GM23338 (cell line): ENCODE measurements around the gene DNAH8. TPM values are rescaled to one million over a fixed set of nuclear protein-coding genes. Genes with fewer than 3 reads are reported as not detected.

ENCODE experiments used
- ATAC-seq: fragments of 200-7000 bp; cut with Tn5 transposase; 3 replicates; pipeline ENCODE4 v1.9.1; 2020
- DNase-seq: peaks from one replicate; pipeline ENCODE4 v3.0.0-alpha.2; 2015; ENCODE audit warnings: low spot score
- H2AFZ ChIP-seq: fragments of 200-600 bp; sonication (generic); 2 replicates; pipeline ENCODE4 v1.8.0; 2016; ENCODE audit warnings: antibody characterized with exemption, mild to moderate bottlenecking, moderate library complexity
- H3F3A ChIP-seq: fragments of 200-600 bp; sonication (generic); replicated peaks from 2 replicates; pipeline ENCODE4 v1.8.0; 2017; ENCODE audit warnings: antibody characterized with exemption, mixed run types, low read depth
- H3K27ac ChIP-seq: fragments of 200-600 bp; sonication (generic); 2 replicates; pipeline ENCODE4 v1.6.1; 2016; ENCODE audit warnings: low read depth
- H3K27me3 ChIP-seq: fragments of 200-600 bp; sonication (generic); 2 replicates; pipeline ENCODE4 v1.8.0; 2016; ENCODE audit warnings: mild to moderate bottlenecking, mixed run types, moderate library complexity; ENCODE audit not compliant: insufficient read depth
- H3K36me3 ChIP-seq: fragments of 200-600 bp; sonication (generic); 2 replicates; pipeline ENCODE4 v1.8.0; 2016; ENCODE audit warnings: mild to moderate bottlenecking; ENCODE audit not compliant: insufficient read depth
- H3K4me1 ChIP-seq: fragments of 200-600 bp; sonication (generic); 2 replicates; pipeline ENCODE4 v1.8.0; 2016; ENCODE audit warnings: mild to moderate bottlenecking, moderate library complexity; ENCODE audit not compliant: insufficient read depth
- H3K4me2 ChIP-seq: fragments of 200-600 bp; sonication (generic); 2 replicates; pipeline ENCODE4 v1.7.1; 2017; ENCODE audit warnings: mixed run types
- H3K4me3 ChIP-seq: fragments of 200-600 bp; sonication (generic); 2 replicates; pipeline ENCODE4 v1.6.1; 2016; ENCODE audit warnings: mixed run types
- H3K79me2 ChIP-seq: fragments of 200-600 bp; sonication (generic); replicated peaks from 2 replicates; pipeline ENCODE4 v1.8.0; 2017; ENCODE audit warnings: mild to moderate bottlenecking; ENCODE audit not compliant: insufficient read depth
- H3K9me2 ChIP-seq: fragments of 200-600 bp; sonication (generic); 2 replicates; pipeline ENCODE4 v1.8.0; 2017; ENCODE audit not compliant: insufficient read depth
- H4K20me1 ChIP-seq: fragments of 200-600 bp; sonication (generic); replicated peaks from 2 replicates; pipeline ENCODE4 v1.8.0; 2017; ENCODE audit warnings: mild to moderate bottlenecking; ENCODE audit not compliant: insufficient read depth
- H3K27ac Mint-ChIP-seq: 2 replicates; pipeline ENCODE4 v1.8.0; 2020; ENCODE audit warnings: inconsistent platforms, mild to moderate bottlenecking, moderate library complexity, mixed read lengths
- H3K27me3 Mint-ChIP-seq: 3 replicates; pipeline ENCODE4 v1.8.0; 2022; ENCODE audit warnings: low read depth, mild to moderate bottlenecking, moderate library complexity, mixed read lengths, inconsistent platforms; ENCODE audit not compliant: insufficient read depth, poor library complexity
- H3K36me3 Mint-ChIP-seq: 3 replicates; pipeline ENCODE4 v1.8.0; 2021; ENCODE audit warnings: low read depth, mild to moderate bottlenecking, inconsistent platforms, moderate library complexity, mixed read lengths
- H3K4me1 Mint-ChIP-seq: 3 replicates; pipeline ENCODE4 v1.8.0; 2020; ENCODE audit warnings: mild to moderate bottlenecking, inconsistent platforms, mixed read lengths
- H3K4me3 Mint-ChIP-seq: 3 replicates; pipeline ENCODE4 v1.8.0; 2021; ENCODE audit warnings: moderate library complexity, mild to moderate bottlenecking, inconsistent platforms, mixed read lengths
- H3K9me3 Mint-ChIP-seq: 3 replicates; pipeline ENCODE4 v1.8.0; 2020; ENCODE audit warnings: moderate library complexity, mild to moderate bottlenecking, inconsistent platforms, mixed read lengths
- CREB1 ChIP-seq: fragments of 250-450 bp; sonication (Bioruptor Pico); IDR thresholded peaks from 2 replicates; pipeline ENCODE4 v1.5.0; 2020; ENCODE audit warnings: low read depth, mild to moderate bottlenecking, moderate library complexity
- EZH2 ChIP-seq: fragments of 200-600 bp; sonication (generic); IDR thresholded peaks from one replicate; pipeline ENCODE4 v1.8.0; 2017; ENCODE audit warnings: antibody characterized with exemption, mild to moderate bottlenecking, low read depth; ENCODE audit not compliant: unreplicated experiment
- EZH2phosphoT487 ChIP-seq: fragments of 200-600 bp; sonication (generic); IDR thresholded peaks from one replicate; pipeline ENCODE4 v1.8.1; 2018; ENCODE audit warnings: antibody characterized with exemption; ENCODE audit not compliant: unreplicated experiment
- JUNB ChIP-seq: IDR thresholded peaks from one replicate; pipeline ENCODE4 v1.6.1; 2016; ENCODE audit warnings: antibody characterized with exemption; ENCODE audit not compliant: unreplicated experiment
- NANOG ChIP-seq: IDR thresholded peaks from 2 replicates; pipeline ENCODE4 v1.6.1; 2016; ENCODE audit warnings: antibody characterized with exemption, borderline replicate concordance
- POLR2AphosphoS5 ChIP-seq: IDR thresholded peaks from 2 replicates; pipeline ENCODE4 v1.6.1; 2016; ENCODE audit warnings: antibody characterized with exemption, low read depth
- STAT1 ChIP-seq: IDR thresholded peaks from one replicate; pipeline ENCODE4 v1.6.1; 2016; ENCODE audit warnings: antibody characterized with exemption; ENCODE audit not compliant: unreplicated experiment
- ZNF331 ChIP-seq: fragments of 250-450 bp; sonication (Bioruptor Pico); IDR thresholded peaks from 2 replicates; pipeline ENCODE4 v1.5.0; 2020; ENCODE audit warnings: low read depth, mild to moderate bottlenecking, moderate library complexity
- polyA plus RNA-seq: library from polyadenylated mRNA; unstranded; fragments of >200 nt; fragmentation: Nextera tagmentation; extraction: Ambion mirVana; gene quantifications from 2 replicates; pipeline ENCODE4 v1.2.1, GENCODE V29; 2016
- total RNA-seq: library from RNA; depleted of rRNA; stranded (reverse); fragments of >200 nt; shearing (Covaris generic); gene quantifications from 2 replicates; pipeline ENCODE4 v1.2.3, GENCODE V29; 2014
- TF ChIP-seq, protein P1 (sequence below), 2 experiments: fragments of 200-600 bp in 1 of 2; sonication (generic) in 1 of 2; conservative IDR thresholded peaks; 2 replicates each; pipeline versions ENCODE4 v1.5.1 to v1.6.1; 2016 to 2017; ENCODE audit warnings: antibody characterized with exemption in 2 of 2, low read depth in 2 of 2, mild to moderate bottlenecking in 2 of 2, moderate library complexity in 1 of 2
- TF ChIP-seq, protein P2 (sequence below): IDR thresholded peaks from 2 replicates; pipeline ENCODE4 v1.6.1; 2016; ENCODE audit warnings: antibody characterized with exemption
- TF ChIP-seq, protein P3 (sequence below): IDR thresholded peaks from one replicate; pipeline ENCODE4 v1.6.1; 2018; ENCODE audit warnings: antibody characterized with exemption; ENCODE audit not compliant: unreplicated experiment
- TF ChIP-seq, protein P4 (sequence below): fragments of 250-450 bp; sonication (Bioruptor Pico); IDR thresholded peaks from 2 replicates; pipeline ENCODE4 v1.5.0; 2020; ENCODE audit warnings: mild to moderate bottlenecking, moderate library complexity

Gene DNAH8
- total and polyA plus RNA-seq, 2 experiments from 2014 or later: 0.02 TPM; not detected in 1

DNA sequence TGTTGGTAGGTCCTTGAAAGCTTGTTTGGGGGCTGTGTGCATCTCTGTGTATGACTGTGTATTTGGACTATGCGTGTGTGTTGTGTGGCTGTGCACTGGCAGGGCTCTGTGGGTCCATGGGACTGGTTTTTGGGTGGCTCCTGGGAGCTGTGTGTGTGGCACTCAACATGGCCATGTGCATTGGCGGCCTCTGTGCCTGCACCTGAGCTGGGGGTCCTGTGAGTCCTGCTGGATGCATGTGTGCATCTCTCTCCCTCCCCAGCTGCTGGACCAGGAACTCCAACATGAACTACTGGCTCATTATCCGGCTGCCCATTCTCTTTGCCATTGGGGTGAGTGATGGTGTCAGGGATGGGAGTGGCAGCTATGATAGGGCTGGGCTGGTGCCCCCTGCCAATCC is 363.6 kb downstream of the DNAH8 start (continued):
- TF ChIP-seq, protein P1, sequence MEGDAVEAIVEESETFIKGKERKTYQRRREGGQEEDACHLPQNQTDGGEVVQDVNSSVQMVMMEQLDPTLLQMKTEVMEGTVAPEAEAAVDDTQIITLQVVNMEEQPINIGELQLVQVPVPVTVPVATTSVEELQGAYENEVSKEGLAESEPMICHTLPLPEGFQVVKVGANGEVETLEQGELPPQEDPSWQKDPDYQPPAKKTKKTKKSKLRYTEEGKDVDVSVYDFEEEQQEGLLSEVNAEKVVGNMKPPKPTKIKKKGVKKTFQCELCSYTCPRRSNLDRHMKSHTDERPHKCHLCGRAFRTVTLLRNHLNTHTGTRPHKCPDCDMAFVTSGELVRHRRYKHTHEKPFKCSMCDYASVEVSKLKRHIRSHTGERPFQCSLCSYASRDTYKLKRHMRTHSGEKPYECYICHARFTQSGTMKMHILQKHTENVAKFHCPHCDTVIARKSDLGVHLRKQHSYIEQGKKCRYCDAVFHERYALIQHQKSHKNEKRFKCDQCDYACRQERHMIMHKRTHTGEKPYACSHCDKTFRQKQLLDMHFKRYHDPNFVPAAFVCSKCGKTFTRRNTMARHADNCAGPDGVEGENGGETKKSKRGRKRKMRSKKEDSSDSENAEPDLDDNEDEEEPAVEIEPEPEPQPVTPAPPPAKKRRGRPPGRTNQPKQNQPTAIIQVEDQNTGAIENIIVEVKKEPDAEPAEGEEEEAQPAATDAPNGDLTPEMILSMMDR (conservative IDR thresholded peaks at IDR 0.05; ENCODE audit: low read depth in 2 of 2): no peak
- TF ChIP-seq STAT1: no peak
- TF ChIP-seq JUNB: no peak
- no peak for TF ChIP-seq EZH2
- TF ChIP-seq, protein P2, sequence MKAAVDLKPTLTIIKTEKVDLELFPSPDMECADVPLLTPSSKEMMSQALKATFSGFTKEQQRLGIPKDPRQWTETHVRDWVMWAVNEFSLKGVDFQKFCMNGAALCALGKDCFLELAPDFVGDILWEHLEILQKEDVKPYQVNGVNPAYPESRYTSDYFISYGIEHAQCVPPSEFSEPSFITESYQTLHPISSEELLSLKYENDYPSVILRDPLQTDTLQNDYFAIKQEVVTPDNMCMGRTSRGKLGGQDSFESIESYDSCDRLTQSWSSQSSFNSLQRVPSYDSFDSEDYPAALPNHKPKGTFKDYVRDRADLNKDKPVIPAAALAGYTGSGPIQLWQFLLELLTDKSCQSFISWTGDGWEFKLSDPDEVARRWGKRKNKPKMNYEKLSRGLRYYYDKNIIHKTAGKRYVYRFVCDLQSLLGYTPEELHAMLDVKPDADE: no peak
- TF ChIP-seq EZH2phosphoT487: no peak
- no peak for TF ChIP-seq CREB1 (CRISPR knock-in tag)
- TF ChIP-seq NANOG: no peak
- TF ChIP-seq, protein P3, sequence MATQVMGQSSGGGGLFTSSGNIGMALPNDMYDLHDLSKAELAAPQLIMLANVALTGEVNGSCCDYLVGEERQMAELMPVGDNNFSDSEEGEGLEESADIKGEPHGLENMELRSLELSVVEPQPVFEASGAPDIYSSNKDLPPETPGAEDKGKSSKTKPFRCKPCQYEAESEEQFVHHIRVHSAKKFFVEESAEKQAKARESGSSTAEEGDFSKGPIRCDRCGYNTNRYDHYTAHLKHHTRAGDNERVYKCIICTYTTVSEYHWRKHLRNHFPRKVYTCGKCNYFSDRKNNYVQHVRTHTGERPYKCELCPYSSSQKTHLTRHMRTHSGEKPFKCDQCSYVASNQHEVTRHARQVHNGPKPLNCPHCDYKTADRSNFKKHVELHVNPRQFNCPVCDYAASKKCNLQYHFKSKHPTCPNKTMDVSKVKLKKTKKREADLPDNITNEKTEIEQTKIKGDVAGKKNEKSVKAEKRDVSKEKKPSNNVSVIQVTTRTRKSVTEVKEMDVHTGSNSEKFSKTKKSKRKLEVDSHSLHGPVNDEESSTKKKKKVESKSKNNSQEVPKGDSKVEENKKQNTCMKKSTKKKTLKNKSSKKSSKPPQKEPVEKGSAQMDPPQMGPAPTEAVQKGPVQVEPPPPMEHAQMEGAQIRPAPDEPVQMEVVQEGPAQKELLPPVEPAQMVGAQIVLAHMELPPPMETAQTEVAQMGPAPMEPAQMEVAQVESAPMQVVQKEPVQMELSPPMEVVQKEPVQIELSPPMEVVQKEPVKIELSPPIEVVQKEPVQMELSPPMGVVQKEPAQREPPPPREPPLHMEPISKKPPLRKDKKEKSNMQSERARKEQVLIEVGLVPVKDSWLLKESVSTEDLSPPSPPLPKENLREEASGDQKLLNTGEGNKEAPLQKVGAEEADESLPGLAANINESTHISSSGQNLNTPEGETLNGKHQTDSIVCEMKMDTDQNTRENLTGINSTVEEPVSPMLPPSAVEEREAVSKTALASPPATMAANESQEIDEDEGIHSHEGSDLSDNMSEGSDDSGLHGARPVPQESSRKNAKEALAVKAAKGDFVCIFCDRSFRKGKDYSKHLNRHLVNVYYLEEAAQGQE: no peak
- TF ChIP-seq POLR2AphosphoS5: no peak
- TF ChIP-seq ZNF331 (CRISPR knock-in tag): no peak

DNA sequence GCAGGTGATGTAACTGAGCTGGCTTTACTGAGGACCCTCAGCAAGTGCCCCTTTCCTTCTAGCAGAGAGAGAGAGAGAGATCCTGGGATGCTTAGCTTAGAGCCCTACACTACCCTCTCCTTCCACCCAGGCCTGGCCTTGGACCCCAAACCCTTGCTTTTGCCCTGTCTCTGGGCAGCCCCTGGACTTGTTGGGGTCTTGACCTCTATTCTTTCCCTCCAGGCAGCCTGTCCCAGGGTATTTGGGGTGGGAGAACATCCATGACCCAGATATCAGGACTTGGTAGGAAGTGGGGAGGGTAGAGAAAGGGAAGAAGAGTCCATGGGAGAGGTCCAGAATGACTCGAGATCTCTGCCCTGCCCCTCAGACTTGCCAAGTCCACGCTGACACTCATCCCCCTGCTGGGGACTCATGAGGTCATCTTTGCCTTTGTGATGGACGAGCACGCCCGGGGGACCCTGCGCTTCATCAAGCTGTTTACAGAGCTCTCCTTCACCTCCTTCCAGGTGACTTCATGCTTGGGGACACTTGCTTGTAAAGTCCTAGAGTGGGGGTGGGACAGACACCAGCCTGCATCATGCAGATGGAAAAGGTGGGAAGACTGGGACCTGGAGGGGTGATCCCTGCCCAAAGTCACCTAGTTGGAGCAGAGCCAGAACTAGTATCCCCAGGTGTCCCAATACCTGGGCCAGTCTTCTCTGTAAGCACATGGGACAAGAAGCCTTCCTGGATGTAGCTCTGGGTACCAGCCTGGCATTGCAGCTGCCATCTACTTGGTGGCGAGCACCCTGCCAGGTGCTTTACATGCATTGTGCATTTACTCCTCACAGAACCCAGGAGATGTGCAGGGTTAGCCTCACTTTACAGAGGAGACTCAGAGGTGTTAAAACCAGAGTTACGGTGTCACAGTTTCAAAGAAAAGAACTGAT is 364.4 kb downstream of the DNAH8 start:
- Histone ChIP-seq H3K4me1 (no peaks in the 10 kb centered on the region; the same call in 1 of the 2 replicates), H3K79me2 (no peaks in the 10 kb centered on the region), H3K36me3 (no peaks in the 10 kb centered on the region), H3K27ac (no peak overlapping the region), H3F3A (no peaks in the 10 kb centered on the region), H4K20me1 (no peaks in the 10 kb centered on the region), H3K4me3 (no peak overlapping the region), H3K27me3 (no peaks in the 10 kb centered on the region), H2AFZ (no peak overlapping the region), H3K4me2 (no peak overlapping the region), H3K9me2 (no peaks in the 10 kb centered on the region)
- no peak overlapping the region for H3K4me3 Mint-ChIP-seq
- no peaks in the 10 kb centered on the region for H3K36me3 Mint-ChIP-seq
- ATAC-seq (no peak), DNase-seq (no peak)
- H3K27ac Mint-ChIP-seq: no peak overlapping the region
- H3K27me3 Mint-ChIP-seq: peaks cover 19% of the 10 kb centered on the region
- H3K9me3 Mint-ChIP-seq: no peaks in the 10 kb centered on the region
- peaks cover 12% of the 10 kb centered on the region for H3K4me1 Mint-ChIP-seq
- TF ChIP-seq EZH2phosphoT487 (no peak), ZNF331 (CRISPR knock-in tag) (no peak)
- TF ChIP-seq, protein P4, sequence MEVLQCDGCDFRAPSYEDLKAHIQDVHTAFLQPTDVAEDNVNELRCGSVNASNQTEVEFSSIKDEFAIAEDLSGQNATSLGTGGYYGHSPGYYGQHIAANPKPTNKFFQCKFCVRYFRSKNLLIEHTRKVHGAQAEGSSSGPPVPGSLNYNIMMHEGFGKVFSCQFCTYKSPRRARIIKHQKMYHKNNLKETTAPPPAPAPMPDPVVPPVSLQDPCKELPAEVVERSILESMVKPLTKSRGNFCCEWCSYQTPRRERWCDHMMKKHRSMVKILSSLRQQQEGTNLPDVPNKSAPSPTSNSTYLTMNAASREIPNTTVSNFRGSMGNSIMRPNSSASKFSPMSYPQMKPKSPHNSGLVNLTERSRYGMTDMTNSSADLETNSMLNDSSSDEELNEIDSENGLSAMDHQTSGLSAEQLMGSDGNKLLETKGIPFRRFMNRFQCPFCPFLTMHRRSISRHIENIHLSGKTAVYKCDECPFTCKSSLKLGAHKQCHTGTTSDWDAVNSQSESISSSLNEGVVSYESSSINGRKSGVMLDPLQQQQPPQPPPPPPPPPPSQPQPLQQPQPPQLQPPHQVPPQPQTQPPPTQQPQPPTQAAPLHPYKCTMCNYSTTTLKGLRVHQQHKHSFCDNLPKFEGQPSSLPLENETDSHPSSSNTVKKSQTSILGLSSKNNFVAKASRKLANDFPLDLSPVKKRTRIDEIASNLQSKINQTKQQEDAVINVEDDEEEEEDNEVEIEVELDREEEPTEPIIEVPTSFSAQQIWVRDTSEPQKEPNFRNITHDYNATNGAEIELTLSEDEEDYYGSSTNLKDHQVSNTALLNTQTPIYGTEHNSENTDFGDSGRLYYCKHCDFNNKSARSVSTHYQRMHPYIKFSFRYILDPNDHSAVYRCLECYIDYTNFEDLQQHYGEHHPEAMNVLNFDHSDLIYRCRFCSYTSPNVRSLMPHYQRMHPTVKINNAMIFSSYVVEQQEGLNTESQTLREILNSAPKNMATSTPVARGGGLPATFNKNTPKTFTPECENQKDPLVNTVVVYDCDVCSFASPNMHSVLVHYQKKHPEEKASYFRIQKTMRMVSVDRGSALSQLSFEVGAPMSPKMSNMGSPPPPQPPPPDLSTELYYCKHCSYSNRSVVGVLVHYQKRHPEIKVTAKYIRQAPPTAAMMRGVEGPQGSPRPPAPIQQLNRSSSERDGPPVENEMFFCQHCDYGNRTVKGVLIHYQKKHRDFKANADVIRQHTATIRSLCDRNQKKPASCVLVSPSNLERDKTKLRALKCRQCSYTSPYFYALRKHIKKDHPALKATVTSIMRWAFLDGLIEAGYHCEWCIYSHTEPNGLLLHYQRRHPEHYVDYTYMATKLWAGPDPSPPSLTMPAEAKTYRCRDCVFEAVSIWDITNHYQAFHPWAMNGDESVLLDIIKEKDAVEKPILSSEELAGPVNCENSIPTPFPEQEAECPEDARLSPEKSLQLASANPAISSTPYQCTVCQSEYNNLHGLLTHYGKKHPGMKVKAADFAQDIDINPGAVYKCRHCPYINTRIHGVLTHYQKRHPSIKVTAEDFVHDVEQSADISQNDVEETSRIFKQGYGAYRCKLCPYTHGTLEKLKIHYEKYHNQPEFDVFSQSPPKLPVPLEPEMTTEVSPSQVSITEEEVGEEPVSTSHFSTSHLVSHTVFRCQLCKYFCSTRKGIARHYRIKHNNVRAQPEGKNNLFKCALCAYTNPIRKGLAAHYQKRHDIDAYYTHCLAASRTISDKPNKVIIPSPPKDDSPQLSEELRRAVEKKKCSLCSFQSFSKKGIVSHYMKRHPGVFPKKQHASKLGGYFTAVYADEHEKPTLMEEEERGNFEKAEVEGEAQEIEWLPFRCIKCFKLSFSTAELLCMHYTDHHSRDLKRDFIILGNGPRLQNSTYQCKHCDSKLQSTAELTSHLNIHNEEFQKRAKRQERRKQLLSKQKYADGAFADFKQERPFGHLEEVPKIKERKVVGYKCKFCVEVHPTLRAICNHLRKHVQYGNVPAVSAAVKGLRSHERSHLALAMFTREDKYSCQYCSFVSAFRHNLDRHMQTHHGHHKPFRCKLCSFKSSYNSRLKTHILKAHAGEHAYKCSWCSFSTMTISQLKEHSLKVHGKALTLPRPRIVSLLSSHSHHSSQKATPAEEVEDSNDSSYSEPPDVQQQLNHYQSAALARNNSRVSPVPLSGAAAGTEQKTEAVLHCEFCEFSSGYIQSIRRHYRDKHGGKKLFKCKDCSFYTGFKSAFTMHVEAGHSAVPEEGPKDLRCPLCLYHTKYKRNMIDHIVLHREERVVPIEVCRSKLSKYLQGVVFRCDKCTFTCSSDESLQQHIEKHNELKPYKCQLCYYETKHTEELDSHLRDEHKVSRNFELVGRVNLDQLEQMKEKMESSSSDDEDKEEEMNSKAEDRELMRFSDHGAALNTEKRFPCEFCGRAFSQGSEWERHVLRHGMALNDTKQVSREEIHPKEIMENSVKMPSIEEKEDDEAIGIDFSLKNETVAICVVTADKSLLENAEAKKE (CRISPR knock-in tag): no peak
